Peyer's patch (tissue), 4 donors: ENCODE results near the gene SEC14L3.

Experiments used
- POLR2A ChIP-seq, 2 donors: fragments of 450-650 bp; IDR thresholded peaks; one replicate each; pipeline ENCODE4 v1.5.1; 2017; ENCODE audit warnings: antibody characterized with exemption in 2 of 2, mild to moderate bottlenecking in 2 of 2, moderate library complexity in 2 of 2
- TF ChIP-seq, protein P1 (sequence below), 6 experiments: fragments of 450-650 bp in 4 of 6; fragments of 200-600 bp in 2 of 6; sonication (generic) in 1 of 6; IDR thresholded peaks; one replicate each; pipeline ENCODE4 v1.5.1; 2017 to 2019; ENCODE audit warnings: antibody characterized with exemption in 6 of 6, mild to moderate bottlenecking in 3 of 6, moderate library complexity in 1 of 6

- TF ChIP-seq, protein P1, sequence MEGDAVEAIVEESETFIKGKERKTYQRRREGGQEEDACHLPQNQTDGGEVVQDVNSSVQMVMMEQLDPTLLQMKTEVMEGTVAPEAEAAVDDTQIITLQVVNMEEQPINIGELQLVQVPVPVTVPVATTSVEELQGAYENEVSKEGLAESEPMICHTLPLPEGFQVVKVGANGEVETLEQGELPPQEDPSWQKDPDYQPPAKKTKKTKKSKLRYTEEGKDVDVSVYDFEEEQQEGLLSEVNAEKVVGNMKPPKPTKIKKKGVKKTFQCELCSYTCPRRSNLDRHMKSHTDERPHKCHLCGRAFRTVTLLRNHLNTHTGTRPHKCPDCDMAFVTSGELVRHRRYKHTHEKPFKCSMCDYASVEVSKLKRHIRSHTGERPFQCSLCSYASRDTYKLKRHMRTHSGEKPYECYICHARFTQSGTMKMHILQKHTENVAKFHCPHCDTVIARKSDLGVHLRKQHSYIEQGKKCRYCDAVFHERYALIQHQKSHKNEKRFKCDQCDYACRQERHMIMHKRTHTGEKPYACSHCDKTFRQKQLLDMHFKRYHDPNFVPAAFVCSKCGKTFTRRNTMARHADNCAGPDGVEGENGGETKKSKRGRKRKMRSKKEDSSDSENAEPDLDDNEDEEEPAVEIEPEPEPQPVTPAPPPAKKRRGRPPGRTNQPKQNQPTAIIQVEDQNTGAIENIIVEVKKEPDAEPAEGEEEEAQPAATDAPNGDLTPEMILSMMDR (IDR thresholded peaks at IDR 0.05), result no peak
- no peak for TF ChIP-seq POLR2A (IDR thresholded peaks at IDR 0.05)
Measured at GRCh38 chr22:30491381-30491780, 19.6 kb upstream of the SEC14L3 start.
